PFSK-1 (cell line): ENCODE data around the gene GFOD1.

Source experiments
- FOXP2 ChIP-seq: optimal IDR thresholded peaks from 2 replicates; pipeline ENCODE3; 2011; ENCODE audit warnings: borderline replicate concordance, control low read depth, inconsistent platforms; ENCODE audit not compliant: insufficient read depth; ENCODE audit errors: extremely low read length, extremely low read depth
- POLR2AphosphoS5 ChIP-seq: IDR thresholded peaks from 2 replicates; pipeline ENCODE4 v1.6.1; 2012; ENCODE audit warnings: low read depth, mild to moderate bottlenecking, control low read depth, low read length, moderate library complexity
- SIN3A ChIP-seq: IDR thresholded peaks from 2 replicates; pipeline ENCODE4 v1.6.1; 2012; ENCODE audit warnings: mild to moderate bottlenecking, low read length, moderate library complexity, borderline replicate concordance; ENCODE audit not compliant: insufficient read depth
- TAF1 ChIP-seq: IDR thresholded peaks from 2 replicates; pipeline ENCODE4 v1.6.1; 2012; ENCODE audit warnings: low read length, control low read depth, borderline replicate concordance; ENCODE audit not compliant: insufficient read depth
- TF ChIP-seq, protein P1 (sequence below), 2 experiments: IDR thresholded peaks; 2 replicates each; pipeline versions ENCODE4 v1.6.1 to v1.8.0; 2011 to 2012; ENCODE audit warnings: low read depth in 2 of 2, low read length in 2 of 2, control low read depth in 1 of 2, inconsistent platforms in 1 of 2, mild to moderate bottlenecking in 1 of 2, moderate library complexity in 1 of 2; ENCODE audit not compliant: insufficient read depth in 1 of 2

The GFOD1 gene

DNA sequence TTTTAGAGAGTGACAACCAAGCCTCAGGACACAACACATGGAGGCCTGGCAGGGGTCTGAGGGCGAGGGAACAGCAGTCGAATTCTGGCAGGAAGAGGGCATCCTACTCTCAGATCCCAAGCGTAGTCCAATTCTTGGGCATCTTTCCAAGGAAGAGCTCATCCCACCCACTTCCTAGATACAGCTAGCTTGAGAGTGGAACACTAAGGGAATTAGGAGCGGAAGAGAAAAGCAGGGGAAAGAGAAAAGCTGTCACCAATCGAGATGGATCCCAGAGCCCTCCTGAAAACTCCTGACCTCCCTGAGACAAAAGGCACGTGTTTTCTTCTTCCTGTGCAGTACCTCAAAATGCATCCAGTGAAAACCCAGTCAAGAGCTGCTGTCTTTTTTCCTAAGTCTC lies 67.1 kb downstream of the GFOD1 start:
- TF ChIP-seq, protein P1, sequence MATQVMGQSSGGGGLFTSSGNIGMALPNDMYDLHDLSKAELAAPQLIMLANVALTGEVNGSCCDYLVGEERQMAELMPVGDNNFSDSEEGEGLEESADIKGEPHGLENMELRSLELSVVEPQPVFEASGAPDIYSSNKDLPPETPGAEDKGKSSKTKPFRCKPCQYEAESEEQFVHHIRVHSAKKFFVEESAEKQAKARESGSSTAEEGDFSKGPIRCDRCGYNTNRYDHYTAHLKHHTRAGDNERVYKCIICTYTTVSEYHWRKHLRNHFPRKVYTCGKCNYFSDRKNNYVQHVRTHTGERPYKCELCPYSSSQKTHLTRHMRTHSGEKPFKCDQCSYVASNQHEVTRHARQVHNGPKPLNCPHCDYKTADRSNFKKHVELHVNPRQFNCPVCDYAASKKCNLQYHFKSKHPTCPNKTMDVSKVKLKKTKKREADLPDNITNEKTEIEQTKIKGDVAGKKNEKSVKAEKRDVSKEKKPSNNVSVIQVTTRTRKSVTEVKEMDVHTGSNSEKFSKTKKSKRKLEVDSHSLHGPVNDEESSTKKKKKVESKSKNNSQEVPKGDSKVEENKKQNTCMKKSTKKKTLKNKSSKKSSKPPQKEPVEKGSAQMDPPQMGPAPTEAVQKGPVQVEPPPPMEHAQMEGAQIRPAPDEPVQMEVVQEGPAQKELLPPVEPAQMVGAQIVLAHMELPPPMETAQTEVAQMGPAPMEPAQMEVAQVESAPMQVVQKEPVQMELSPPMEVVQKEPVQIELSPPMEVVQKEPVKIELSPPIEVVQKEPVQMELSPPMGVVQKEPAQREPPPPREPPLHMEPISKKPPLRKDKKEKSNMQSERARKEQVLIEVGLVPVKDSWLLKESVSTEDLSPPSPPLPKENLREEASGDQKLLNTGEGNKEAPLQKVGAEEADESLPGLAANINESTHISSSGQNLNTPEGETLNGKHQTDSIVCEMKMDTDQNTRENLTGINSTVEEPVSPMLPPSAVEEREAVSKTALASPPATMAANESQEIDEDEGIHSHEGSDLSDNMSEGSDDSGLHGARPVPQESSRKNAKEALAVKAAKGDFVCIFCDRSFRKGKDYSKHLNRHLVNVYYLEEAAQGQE (IDR thresholded peaks at IDR 0.05; ENCODE audit: insufficient read depth in 1 of 2, low read depth in 2 of 2, low read length in 2 of 2): no peak

DNA sequence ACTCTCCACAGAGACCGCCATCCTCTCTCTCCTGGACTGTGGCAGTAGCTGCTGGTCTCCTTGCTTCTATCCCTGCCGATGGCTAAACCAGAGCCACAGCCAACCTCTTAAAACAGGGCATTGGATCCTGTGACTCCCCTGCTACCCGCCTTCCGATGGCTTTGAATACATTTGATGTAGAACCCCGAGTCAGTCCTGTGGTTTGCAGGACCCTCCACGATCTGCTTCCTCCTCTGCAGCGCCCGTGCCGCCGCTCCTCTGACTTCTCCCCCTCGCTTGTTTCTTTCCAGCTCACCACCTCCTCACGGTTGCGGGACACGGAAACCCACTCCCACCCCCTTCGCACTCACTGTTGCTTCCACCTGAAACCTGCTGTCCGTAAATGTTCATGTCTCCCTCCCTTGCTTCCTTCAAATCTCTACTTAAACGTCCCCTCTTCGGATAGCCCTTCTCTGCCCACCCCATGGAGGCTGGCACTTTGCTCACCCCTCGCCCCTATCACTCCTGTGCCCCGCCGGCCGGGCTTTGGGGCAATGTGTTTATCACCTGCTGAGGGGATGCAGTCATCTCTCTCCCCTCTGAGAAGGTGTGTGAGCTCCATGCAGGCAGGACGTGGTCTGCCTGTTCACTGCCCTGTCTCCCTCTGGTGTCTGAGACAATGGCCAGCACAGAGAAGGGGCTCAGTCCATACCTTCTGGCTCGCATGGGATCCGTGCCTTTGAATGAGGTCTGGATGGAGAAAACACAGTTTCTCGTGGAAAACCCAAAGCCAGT lies 67.8 kb downstream of the GFOD1 start:
- TF ChIP-seq, protein P1 (IDR thresholded peaks at IDR 0.05; ENCODE audit: insufficient read depth in 1 of 2, low read depth in 2 of 2, low read length in 2 of 2): no peak
- no peak for TF ChIP-seq SIN3A
- no peak for TF ChIP-seq POLR2AphosphoS5
- TF ChIP-seq TAF1: no peak
- no peak for TF ChIP-seq FOXP2

DNA sequence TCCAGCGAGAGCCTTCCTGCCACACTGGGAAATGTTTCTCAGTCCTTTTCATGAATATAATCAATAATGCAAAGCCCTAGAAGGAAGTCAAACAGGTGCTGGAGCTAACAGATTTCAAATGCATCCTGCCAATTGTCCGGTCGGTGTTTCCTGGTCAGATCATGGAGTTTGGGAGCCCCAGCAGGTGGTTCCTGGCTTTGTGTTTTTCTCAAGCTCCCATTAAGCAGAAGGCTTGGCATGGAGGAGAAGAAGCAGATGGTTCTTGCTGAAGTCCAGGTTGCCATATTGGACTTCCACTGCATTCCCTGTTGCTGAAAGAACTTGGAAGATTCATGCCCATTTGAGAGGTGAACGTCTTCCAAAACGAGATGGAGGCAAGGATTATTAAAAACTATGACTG lies 68.6 kb downstream of the GFOD1 start:
- TF ChIP-seq FOXP2: no peak
- TF ChIP-seq, protein P1 (IDR thresholded peaks at IDR 0.05; ENCODE audit: insufficient read depth in 1 of 2, low read depth in 2 of 2, low read length in 2 of 2): no peak
- TF ChIP-seq POLR2AphosphoS5: no peak
- no peak for TF ChIP-seq SIN3A
- TF ChIP-seq TAF1: no peak

DNA sequence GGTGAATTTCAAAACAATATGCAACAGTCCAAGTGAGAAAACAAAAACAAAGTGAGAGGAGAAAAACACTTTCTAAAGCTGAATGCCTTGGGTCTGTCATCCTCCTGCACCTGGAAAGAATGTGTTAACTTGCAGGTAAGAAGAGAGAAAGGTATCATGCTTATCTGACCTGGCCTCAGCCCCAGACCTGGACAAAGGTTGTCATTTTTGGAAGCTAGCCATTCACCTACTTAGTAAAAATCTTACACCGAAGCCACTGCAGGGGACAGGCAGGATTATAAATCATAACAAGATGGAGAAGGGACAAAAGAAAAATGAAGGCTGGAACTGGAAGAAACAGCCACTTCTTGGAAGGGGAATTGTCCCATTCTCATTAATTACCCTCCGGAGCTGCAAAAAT lies 69.4 kb downstream of the GFOD1 start:
- no peak for TF ChIP-seq POLR2AphosphoS5
- no peak for TF ChIP-seq FOXP2

DNA sequence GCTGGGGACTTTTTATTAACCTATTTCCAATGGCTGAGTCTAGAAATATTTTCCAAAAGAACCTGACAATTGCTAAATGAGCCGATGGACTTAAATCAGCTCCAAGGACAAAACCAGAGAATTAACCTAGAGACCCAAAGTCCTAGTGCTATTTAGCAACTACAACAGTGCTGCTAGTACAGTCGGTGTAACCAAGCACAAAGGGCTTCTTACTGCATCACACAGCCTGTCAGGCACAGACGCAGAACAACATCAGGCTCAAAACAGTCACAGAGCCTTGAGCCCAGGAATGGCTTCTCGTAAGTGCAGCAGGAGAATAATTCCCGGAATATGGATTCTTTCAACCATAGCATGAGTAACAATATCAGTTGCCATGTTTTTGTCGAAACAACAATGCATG lies 70.0 kb downstream of the GFOD1 start:
- TF ChIP-seq FOXP2 (no peak), POLR2AphosphoS5 (no peak), TAF1 (no peak), SIN3A (no peak)
- TF ChIP-seq, protein P1 (IDR thresholded peaks at IDR 0.05; ENCODE audit: insufficient read depth in 1 of 2, low read depth in 2 of 2, low read length in 2 of 2): no peak
